ENCODE measurements around the gene EIF4G3. TPM values are rescaled to one million over a fixed set of nuclear protein-coding genes. Genes with fewer than 3 reads are reported as not detected.
A peak's percentile ranks its signal among the peaks of the same experiment; 100 is the strongest.
"Not testable (repeated sequence)": the region's sequence is repeated elsewhere in the genome, so short reads cannot be mapped to it uniquely, and the experiment has no call there.

EIF4G3 gene
- total RNA-seq, 4 donors from 2014 or later, result 82.1 to 143 (median 101) TPM

DNA sequence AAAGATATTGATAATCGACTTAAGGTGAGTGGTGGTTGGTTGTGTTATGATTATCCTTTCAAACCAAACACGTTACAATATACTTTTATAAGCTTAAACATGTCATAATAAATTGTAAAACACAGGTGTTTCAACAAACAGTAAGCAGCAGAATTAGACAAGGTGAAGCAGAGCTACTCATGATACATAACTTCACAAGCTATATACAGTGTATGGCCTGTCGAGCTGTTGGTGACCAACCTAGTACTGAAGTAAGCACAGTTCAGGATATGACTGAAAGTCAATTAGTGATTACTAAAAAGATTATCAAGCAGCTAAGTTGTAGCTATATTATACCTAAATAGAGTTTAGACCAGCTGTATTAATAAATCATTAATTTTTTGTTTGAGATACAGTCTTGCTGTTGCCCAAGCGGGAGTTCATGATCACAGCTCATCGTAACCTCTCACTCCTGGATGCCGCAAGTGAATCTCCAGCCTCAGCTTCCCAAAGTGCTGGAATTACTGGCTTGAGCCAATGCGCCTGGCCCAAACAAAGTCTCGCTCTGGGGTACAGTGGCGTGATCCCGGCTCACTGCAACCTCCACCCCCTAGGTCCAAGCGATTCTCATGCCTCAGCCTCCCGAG, 148.1 kb downstream of the EIF4G3 start:
- DNase-seq, result no peak
- Histone ChIP-seq H3K9me3 (no peaks in the 10 kb centered on the region), H3K4me3 (no peak overlapping the region), H3K27me3 (no peaks in the 10 kb centered on the region), H3K27ac (peak overlapping the region in 3 of 4 donors; percentile 37 to 73 (median 41)), H3K36me3 (no peaks in the 10 kb centered on the region), H3K4me1 (peaks cover 3 to 36% (median 19%) of the 10 kb centered on the region in 4 donors)
- WGBS, 2 donors (ENCODE audit: low coverage in 1 of 2), result 28 to 85% methylated on average over 2 to 12 of the region's 12 CpGs
- in situ Hi-C loops (cut with MboI; ENCODE audit: low pct_ligation_motif_present in 1 of 4, low pct_unique_long_range_greater_than_20kb in 1 of 4, low sequenced_read_pairs in 3 of 4), result no loop called here
- TF ChIP-seq EP300 (IDR thresholded peaks at IDR 0.05; ENCODE audit: low read depth) (no peak), POLR2AphosphoS5 (IDR thresholded peaks at IDR 0.05) (no peak), POLR2A (IDR thresholded peaks at IDR 0.05) (no peak)
- TF ChIP-seq, protein P1, sequence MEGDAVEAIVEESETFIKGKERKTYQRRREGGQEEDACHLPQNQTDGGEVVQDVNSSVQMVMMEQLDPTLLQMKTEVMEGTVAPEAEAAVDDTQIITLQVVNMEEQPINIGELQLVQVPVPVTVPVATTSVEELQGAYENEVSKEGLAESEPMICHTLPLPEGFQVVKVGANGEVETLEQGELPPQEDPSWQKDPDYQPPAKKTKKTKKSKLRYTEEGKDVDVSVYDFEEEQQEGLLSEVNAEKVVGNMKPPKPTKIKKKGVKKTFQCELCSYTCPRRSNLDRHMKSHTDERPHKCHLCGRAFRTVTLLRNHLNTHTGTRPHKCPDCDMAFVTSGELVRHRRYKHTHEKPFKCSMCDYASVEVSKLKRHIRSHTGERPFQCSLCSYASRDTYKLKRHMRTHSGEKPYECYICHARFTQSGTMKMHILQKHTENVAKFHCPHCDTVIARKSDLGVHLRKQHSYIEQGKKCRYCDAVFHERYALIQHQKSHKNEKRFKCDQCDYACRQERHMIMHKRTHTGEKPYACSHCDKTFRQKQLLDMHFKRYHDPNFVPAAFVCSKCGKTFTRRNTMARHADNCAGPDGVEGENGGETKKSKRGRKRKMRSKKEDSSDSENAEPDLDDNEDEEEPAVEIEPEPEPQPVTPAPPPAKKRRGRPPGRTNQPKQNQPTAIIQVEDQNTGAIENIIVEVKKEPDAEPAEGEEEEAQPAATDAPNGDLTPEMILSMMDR (IDR thresholded peaks at IDR 0.05), result no peak
- intact Hi-C loops (cut with DNase I; ENCODE audit: low total_unique reads), result no loop called here

DNA sequence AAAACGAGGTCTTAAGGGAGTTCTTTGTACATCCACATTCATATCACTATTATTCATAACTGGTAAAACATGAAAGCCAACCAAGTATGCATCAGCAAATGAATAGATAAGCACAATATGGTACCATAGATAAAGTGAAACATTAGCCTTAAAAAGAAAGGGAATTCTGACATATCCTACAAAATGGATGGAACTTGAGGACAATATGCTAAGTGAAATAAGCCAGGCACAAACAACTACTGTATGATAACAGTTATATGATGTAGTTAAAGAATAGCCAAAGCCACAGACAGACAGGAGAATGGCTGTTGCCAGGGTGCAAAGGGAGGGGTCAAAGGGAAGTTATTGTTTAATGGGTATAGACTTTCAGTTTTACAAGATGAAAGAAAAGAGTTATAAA, 148.9 kb downstream of the EIF4G3 start:
- no peak for TF ChIP-seq EP300 (IDR thresholded peaks at IDR 0.05; ENCODE audit: low read depth)
- TF ChIP-seq POLR2A (IDR thresholded peaks at IDR 0.05), result no peak
- no peak for TF ChIP-seq POLR2AphosphoS5 (IDR thresholded peaks at IDR 0.05)
- TF ChIP-seq, protein P1 (IDR thresholded peaks at IDR 0.05), result no peak
- H3K9me3 ChIP-seq, result no peaks in the 10 kb centered on the region
- intact Hi-C loops (cut with DNase I; ENCODE audit: low total_unique reads) (no loop called here), in situ Hi-C loops (cut with MboI; ENCODE audit: low pct_ligation_motif_present in 1 of 4, low pct_unique_long_range_greater_than_20kb in 1 of 4, low sequenced_read_pairs in 3 of 4) (no loop called here)
- no peaks in the 10 kb centered on the region for H3K27me3 ChIP-seq
- 33 to 50% methylated on average over 1 of the region's 1 CpG for WGBS, 2 donors (ENCODE audit: low coverage in 1 of 2)
- H3K4me1 ChIP-seq, result peaks cover 3 to 38% (median 21%) of the 10 kb centered on the region in 4 donors
- peak; percentile 65 for DNase-seq
- no peak overlapping the region for H3K4me3 ChIP-seq
- peak overlapping the region; percentile 1 to 73 (median 50) for H3K27ac ChIP-seq
- H3K36me3 ChIP-seq, result no peaks in the 10 kb centered on the region

DNA sequence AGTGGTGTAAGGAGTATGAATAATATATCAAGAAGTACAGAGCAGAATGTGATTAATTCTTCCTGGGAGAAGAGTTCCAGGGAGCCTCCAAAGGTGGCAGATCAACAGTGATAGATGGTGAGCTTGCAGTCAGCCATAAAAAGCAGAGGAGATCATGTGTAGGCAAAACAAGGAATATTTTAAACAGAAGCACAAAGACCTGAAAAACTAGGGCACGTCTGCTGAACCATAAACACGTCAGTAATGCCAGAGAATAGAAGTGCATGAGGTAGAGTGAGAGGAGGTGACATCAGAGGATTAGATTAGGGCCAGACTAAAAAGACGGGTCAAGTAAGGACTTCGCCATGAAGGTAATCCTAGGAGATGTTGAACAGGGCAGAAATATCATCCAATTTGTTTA, 151.8 kb downstream of the EIF4G3 start:
- H3K4me3 ChIP-seq, result no peak overlapping the region
- no peaks in the 10 kb centered on the region for H3K36me3 ChIP-seq
- no peaks in the 10 kb centered on the region for H3K27me3 ChIP-seq
- no peaks in the 10 kb centered on the region for H3K9me3 ChIP-seq
- in situ Hi-C loops (cut with MboI; ENCODE audit: low pct_ligation_motif_present in 1 of 4, low pct_unique_long_range_greater_than_20kb in 1 of 4, low sequenced_read_pairs in 3 of 4), result no loop called here
- no peak for DNase-seq
- WGBS, 2 donors (ENCODE audit: low coverage in 1 of 2), result 88 to 100% methylated on average over 1 to 4 of the region's 4 CpGs
- H3K27ac ChIP-seq, result no peak overlapping the region
- intact Hi-C loops (cut with DNase I; ENCODE audit: low total_unique reads), result no loop called here
- H3K4me1 ChIP-seq, result peaks cover 12 to 48% (median 33%) of the 10 kb centered on the region in 4 donors
- TF ChIP-seq, protein P1 (IDR thresholded peaks at IDR 0.05), result no peak
- TF ChIP-seq POLR2A (IDR thresholded peaks at IDR 0.05) (no peak), EP300 (IDR thresholded peaks at IDR 0.05; ENCODE audit: low read depth) (no peak), POLR2AphosphoS5 (IDR thresholded peaks at IDR 0.05) (no peak)

DNA sequence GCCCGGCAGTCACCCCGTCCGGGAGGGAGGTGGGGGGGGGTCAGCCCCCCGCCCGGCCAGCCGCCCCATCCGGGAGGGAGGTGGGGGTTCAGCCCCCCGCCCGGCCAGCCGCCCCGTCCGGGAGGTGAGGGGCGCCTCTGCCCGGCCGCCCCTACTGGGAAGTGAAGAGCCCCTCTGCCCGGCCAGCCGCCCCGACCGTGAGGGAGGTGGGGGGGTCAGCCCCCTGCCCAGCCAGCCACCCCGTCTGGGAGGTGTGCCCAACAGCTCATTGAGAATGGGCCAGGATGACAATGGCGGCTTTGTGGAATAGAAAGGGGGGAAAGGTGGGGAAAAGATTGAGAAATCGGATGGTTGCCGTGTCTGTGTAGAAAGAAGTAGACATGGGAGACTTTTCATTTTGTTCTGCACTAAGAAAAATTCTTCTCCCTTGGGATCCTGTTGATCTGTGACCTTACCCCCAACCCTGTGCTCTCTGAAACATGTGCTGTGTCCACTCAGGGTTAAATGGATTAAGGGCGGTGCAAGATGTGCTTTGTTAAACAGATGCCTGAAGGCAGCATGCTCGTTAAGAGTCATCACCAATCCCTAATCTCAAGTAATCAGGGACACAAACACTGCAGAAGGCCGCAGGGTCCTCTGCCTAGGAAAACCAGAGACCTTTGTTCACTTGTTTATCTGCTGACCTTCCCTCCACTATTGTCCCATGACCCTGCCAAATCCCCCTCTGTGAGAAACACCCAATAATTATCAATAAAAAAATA, 152.4 kb downstream of the EIF4G3 start:
- H3K4me3 ChIP-seq; H3K27me3 ChIP-seq; H3K36me3 ChIP-seq; intact Hi-C loops (cut with DNase I; ENCODE audit: low total_unique reads); H3K27ac ChIP-seq; H3K9me3 ChIP-seq; in situ Hi-C loops (cut with MboI; ENCODE audit: low pct_ligation_motif_present in 1 of 4, low pct_unique_long_range_greater_than_20kb in 1 of 4, low sequenced_read_pairs in 3 of 4); DNase-seq: not testable (repeated sequence)
- H3K4me1 ChIP-seq, result peaks cover 12 to 51% (median 33%) of the 10 kb centered on the region in 4 donors
- WGBS, 2 donors (ENCODE audit: low coverage in 1 of 2), result 99% methylated on average over 10 of the region's 26 CpGs; no CpG with 5 or more reads in 1 of the 2 donors

All from transverse colon (tissue), 4 donors.